PC-9 (cell line): ENCODE measurements around the gene MCCC2. TPM values are rescaled to one million over a fixed set of nuclear protein-coding genes. Genes with fewer than 3 reads are reported as not detected.

Source experiments
- BruUV-seq: library from RNA; stranded (reverse); fragments of 400-500 nt; replicated peaks from 2 replicates; lab custom pipeline; 2021; lab: Mats Ljungman, UMichigan
- CTCF ChIA-PET: fragments of 300-600 bp; sonication (Branson Sonifier 250); formaldehyde crosslinking; loops from one replicate; lab custom pipeline; 2022; ENCODE audit warnings: antibody characterized with exemption; lab: Charles Lee
- POLR2A ChIA-PET: fragments of 300-600 bp; sonication (Branson Sonifier 250); formaldehyde crosslinking; loops from one replicate; lab custom pipeline; 2022; ENCODE audit warnings: antibody characterized with exemption; ENCODE audit not compliant: unreplicated experiment; lab: Charles Lee
- DNase-seq, 2 experiments: peaks; one replicate each; pipeline versions ENCODE4 v3.0.0 to v3.0.0-alpha.2; 2015 to 2022; ENCODE audit warnings: mixed read lengths in 1 of 2
- H2AFZ ChIP-seq: fragments of 200-600 bp; sonication (generic); 2 replicates; pipeline ENCODE4 v1.8.1; 2017; ENCODE audit warnings: antibody characterized with exemption
- H3F3A ChIP-seq: fragments of 200-600 bp; sonication (generic); 2 replicates; pipeline ENCODE4 v1.8.1; 2017; ENCODE audit warnings: antibody characterized with exemption, mild to moderate bottlenecking, low read depth; ENCODE audit not compliant: insufficient read depth
- H3K27ac ChIP-seq: fragments of 200-600 bp; sonication (generic); 2 replicates; pipeline ENCODE4 v1.6.1; 2016; ENCODE audit warnings: mixed run types
- H3K27me3 ChIP-seq: fragments of 200-600 bp; sonication (generic); 2 replicates; pipeline ENCODE4 v1.6.1; 2016; ENCODE audit warnings: low read depth, mixed run types; ENCODE audit not compliant: insufficient read depth
- H3K36me3 ChIP-seq: fragments of 200-600 bp; sonication (generic); 2 replicates; pipeline ENCODE4 v1.6.1; 2016; ENCODE audit warnings: low read depth, mixed run types
- H3K4me1 ChIP-seq: fragments of 200-600 bp; sonication (generic); replicated peaks from 2 replicates; pipeline ENCODE4 v1.6.1; 2016; ENCODE audit warnings: mixed run types; ENCODE audit not compliant: insufficient read depth
- H3K4me2 ChIP-seq: fragments of 200-600 bp; sonication (generic); 2 replicates; pipeline ENCODE4 v1.6.1; 2017; ENCODE audit warnings: mixed run types
- H3K4me3 ChIP-seq: fragments of 200-600 bp; sonication (generic); 2 replicates; pipeline ENCODE4 v1.6.1; 2016; ENCODE audit warnings: mixed run types
- H3K79me2 ChIP-seq: fragments of 200-600 bp; sonication (generic); 2 replicates; pipeline ENCODE4 v1.6.1; 2017; ENCODE audit warnings: low read depth, mixed run types
- H3K9me2 ChIP-seq: fragments of 200-600 bp; sonication (generic); 2 replicates; pipeline ENCODE4 v1.8.1; 2017; ENCODE audit warnings: mild to moderate bottlenecking; ENCODE audit not compliant: insufficient read depth
- H3K9me3 ChIP-seq: fragments of 200-600 bp; sonication (generic); 2 replicates; pipeline ENCODE4 v1.8.1; 2016; ENCODE audit warnings: low read depth; ENCODE audit not compliant: insufficient read depth
- H4K20me1 ChIP-seq: fragments of 200-600 bp; sonication (generic); 2 replicates; pipeline ENCODE4 v1.8.1; 2017; ENCODE audit not compliant: insufficient read depth
- CTCF ChIP-seq: fragments of 200-600 bp; sonication (generic); conservative IDR thresholded peaks from 2 replicates; pipeline ENCODE4 v1.6.1; 2017; ENCODE audit warnings: mixed run types, antibody characterized with exemption, mild to moderate bottlenecking, moderate library complexity
- EZH2 ChIP-seq: fragments of 200-600 bp; sonication (generic); IDR thresholded peaks from 2 replicates; pipeline ENCODE4 v1.8.0; 2017; ENCODE audit warnings: antibody characterized with exemption, low read depth
- intact Hi-C: fragments of 100-400 bp; cut with micrococcal nuclease; formaldehyde crosslinking; loops from one replicate; pipeline ENCODE4 v1.10.0; 2022; ENCODE audit not compliant: unreplicated experiment
- total RNA-seq: library from RNA; stranded (reverse); gene quantifications from 2 replicates; pipeline ENCODE4 v1.2.3, GENCODE V29; 2021

The MCCC2 gene
- total RNA-seq, 1 experiment from 2014 or later: 87.0 TPM

GRCh38 chr5:71582945-71583584 lies 4.1 kb upstream of the MCCC2 start:
- TF ChIP-seq EZH2: no peak
- TF ChIP-seq CTCF: no peak
- intact Hi-C loops: no loop called here
- Histone ChIP-seq H3K9me3 (no peaks in the 10 kb centered on the region; the same call in 1 of the 2 replicates), H3K79me2 (peaks cover 7% of the 10 kb centered on the region), H3K27me3 (no peaks in the 10 kb centered on the region), H3K36me3 (no peaks in the 10 kb centered on the region), H4K20me1 (no peaks in the 10 kb centered on the region), H2AFZ (no peak overlapping the region), H3K4me2 (no peak overlapping the region), H3F3A (peaks cover 25% of the 10 kb centered on the region), H3K9me2 (no peaks in the 10 kb centered on the region), H3K4me3 (no peak overlapping the region), H3K27ac (no peak overlapping the region), H3K4me1 (peaks cover 12% of the 10 kb centered on the region)
- ChIA-PET CTCF (no interaction called here), POLR2A (no interaction called here)
- BruUV-seq: no TSS peak
- DNase-seq: no peak

DNA sequence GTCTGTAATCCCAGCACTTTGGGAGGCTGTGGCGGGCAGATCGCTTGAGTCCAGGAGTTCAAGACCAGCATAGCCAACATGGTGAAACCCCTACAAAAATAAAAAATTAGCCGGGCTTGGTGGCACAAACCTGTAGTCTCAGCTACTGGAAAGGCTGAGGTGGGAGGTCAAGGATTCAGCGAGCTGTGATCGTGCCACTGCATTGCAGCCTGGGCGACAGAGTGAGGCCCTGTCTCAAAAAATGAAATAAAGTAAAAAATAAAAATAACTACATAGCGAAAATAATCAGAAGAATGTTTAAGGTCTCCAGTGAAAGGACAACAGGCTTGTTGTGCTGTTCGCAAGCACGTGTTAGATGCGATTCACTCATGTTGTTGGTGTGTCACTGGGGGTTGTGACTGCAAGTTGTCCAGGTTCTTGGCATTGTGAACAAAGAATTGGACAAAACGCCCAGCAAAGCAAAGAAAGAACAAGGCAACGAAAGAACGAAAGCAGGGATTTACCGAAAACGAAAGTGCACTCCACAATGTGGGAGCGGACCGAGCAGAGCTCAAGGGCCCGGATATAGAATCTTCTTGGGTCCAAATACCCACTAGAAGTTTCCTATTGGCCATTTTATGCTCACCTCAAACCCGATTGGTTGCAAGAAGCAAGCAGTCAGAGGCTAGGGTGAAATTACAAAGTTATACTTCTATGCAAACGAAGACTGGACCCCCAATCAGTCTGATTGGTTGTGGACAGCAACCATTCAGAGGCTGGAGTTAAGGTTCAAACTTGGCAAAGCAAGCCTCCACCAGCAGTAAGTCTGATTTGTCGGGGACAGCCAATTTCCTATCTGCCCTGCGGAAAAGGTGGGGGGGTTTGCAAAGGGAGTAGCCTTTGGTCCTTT lies 844 bp upstream of the MCCC2 start:
- Histone ChIP-seq H3K79me2 (peaks cover 40% of the 10 kb centered on the region), H3K4me1 (peaks cover 23% of the 10 kb centered on the region), H3K4me3 (peak overlapping the region; percentile 73), H2AFZ (peak overlapping the region; percentile 93), H4K20me1 (no peaks in the 10 kb centered on the region), H3K27me3 (no peaks in the 10 kb centered on the region), H3K27ac (peak overlapping the region; percentile 70), H3F3A (peaks cover 22% of the 10 kb centered on the region), H3K9me2 (no peaks in the 10 kb centered on the region), H3K9me3 (no peaks in the 10 kb centered on the region; the same call in 1 of the 2 replicates), H3K36me3 (no peaks in the 10 kb centered on the region; the same call in 1 of the 2 replicates), H3K4me2 (peak overlapping the region; percentile 78)
- TF ChIP-seq CTCF (no peak), EZH2 (no peak)
- intact Hi-C loops: loop anchor here (2.0 kb wide), 1 partner anchor 15 kb away; no protein-coding TSS in a partner anchor
- BruUV-seq: TSS peak; percentile 95
- peak in 1 of 2 experiments; percentile 81 for DNase-seq
- CTCF ChIA-PET: interaction anchor here (1.9 kb wide), 1 partner anchor 15 kb away, joined by 14 read pairs; no protein-coding TSS in a partner anchor
- POLR2A ChIA-PET: interaction anchor here (0.6 to 1.0 kb wide), 2 partner anchors 8 to 30 kb away, joined by 3 to 5 read pairs; no protein-coding TSS in a partner anchor
